Measurements from ENCODE around the gene AMN. TPM values are rescaled to one million over a fixed set of nuclear protein-coding genes. Genes with fewer than 3 reads are reported as not detected.
"Not testable (repeated sequence)": the region's sequence is repeated elsewhere in the genome, so short reads cannot be mapped to it uniquely, and the experiment has no call there.

AMN gene
- total RNA-seq = 1 to 10 TPM in 1 of 2 donors, under 1 TPM in 1; 0.68 to 1.6 TPM
- long read RNA-seq, partial matches to known transcripts = 1 of 1 reads
- long read RNA-seq, other reads (novel, unspliced or antisense) = 0 of 1 reads

GRCh38 chr14:102922490-102923200, at the start of gene AMN:
TSS of gene AMN (plus strand) at chr14:102922663. CDS start at chr14:102922689, 26 bp downstream.
- ATAC-seq (peak; percentile 7 to 23), DNase-seq (no peak)
- intact Hi-C loops (cut with DNase I) = no loop called here

- ATAC-seq (no peak), DNase-seq (no peak)
- intact Hi-C loops (cut with DNase I) = no loop called here
Measured at GRCh38 chr14:102873131-102873530, 49.3 kb upstream of the AMN start.

GRCh38 chr14:102873546-102874061, 48.9 kb upstream of the AMN start:
- intact Hi-C loops (cut with DNase I) = no loop called here
- DNase-seq (no peak), ATAC-seq (no peak)

GRCh38 chr14:102875652-102876051, 46.8 kb upstream of the AMN start:
- no peak for DNase-seq

GRCh38 chr14:102877511-102877910, 45.0 kb upstream of the AMN start:
- intact Hi-C loops (cut with DNase I); ATAC-seq; DNase-seq: not testable (repeated sequence)

More at GRCh38 chr14:102875652-102876051, 46.8 kb upstream of the AMN start:
- ATAC-seq = no peak
- intact Hi-C loops (cut with DNase I) = no loop called here

- DNase-seq (no peak), ATAC-seq (no peak)
- intact Hi-C loops (cut with DNase I) = no loop called here
Measured at GRCh38 chr14:102878174-102878969, 44.1 kb upstream of the AMN start.

- intact Hi-C loops (cut with DNase I) = no loop called here
- DNase-seq (no peak), ATAC-seq (peak in 1 of 2 donors; percentile 31)
Measured at GRCh38 chr14:102878970-102879460, 43.4 kb upstream of the AMN start.

GRCh38 chr14:102882226-102882906, 40.1 kb upstream of the AMN start:
- ATAC-seq = no peak
- intact Hi-C loops (cut with DNase I) = no loop called here
- DNase-seq = no peak

GRCh38 chr14:102883089-102883541, 39.3 kb upstream of the AMN start:
- intact Hi-C loops (cut with DNase I) = no loop called here
- DNase-seq (no peak), ATAC-seq (no peak)

- DNase-seq (no peak), ATAC-seq (no peak)
- intact Hi-C loops (cut with DNase I) = no loop called here
Measured at GRCh38 chr14:102883554-102883953, 38.9 kb upstream of the AMN start.

- DNase-seq = no peak
- intact Hi-C loops (cut with DNase I) = no loop called here
- no peak for ATAC-seq
Measured at GRCh38 chr14:102885737-102886447, 36.6 kb upstream of the AMN start.

GRCh38 chr14:102888748-102889147, 33.7 kb upstream of the AMN start:
- ATAC-seq (no peak), DNase-seq (no peak)
- intact Hi-C loops (cut with DNase I) = no loop called here

- DNase-seq = no peak
- intact Hi-C loops (cut with DNase I) = no loop called here
- ATAC-seq = no peak
Measured at GRCh38 chr14:102889615-102890014, 32.8 kb upstream of the AMN start.

GRCh38 chr14:102891111-102891510, 31.4 kb upstream of the AMN start:
- no peak for ATAC-seq
- intact Hi-C loops (cut with DNase I) = no loop called here
- DNase-seq = no peak

- ATAC-seq (no peak), DNase-seq (no peak)
- intact Hi-C loops (cut with DNase I) = no loop called here
Measured at GRCh38 chr14:102891556-102891955, 30.9 kb upstream of the AMN start.

- DNase-seq = no peak
- intact Hi-C loops (cut with DNase I) = no loop called here
- ATAC-seq = no peak
Measured at GRCh38 chr14:102892651-102893050, 29.8 kb upstream of the AMN start.

GRCh38 chr14:102893452-102893851, 29.0 kb upstream of the AMN start:
- DNase-seq = no peak
- peak; percentile 71 to 96 for ATAC-seq
- intact Hi-C loops (cut with DNase I) = no loop called here

- ATAC-seq; DNase-seq; intact Hi-C loops (cut with DNase I): not testable (repeated sequence)
Measured at GRCh38 chr14:102896735-102897134, 25.7 kb upstream of the AMN start.

All from left cardiac atrium (tissue), 4 donors.